Activated CD4-positive, CD25-positive, alpha-beta regulatory T cell treated with anti-CD3 and anti-CD28 coated beads, Interleukin-2, amount 50 U/mL, for 24 hours (primary cell): Measurements from ENCODE around the gene TRNAU1AP.
"Not testable (repeated sequence)": the region's sequence is repeated elsewhere in the genome, so short reads cannot be mapped to it uniquely, and the experiment has no call there.

Experiments
- ATAC-seq, 2 donors: fragments of 150-1000 bp; cut with Tn5 transposase; one replicate each; pipeline ENCODE4 v1.10.0; 2021; ENCODE audit warnings: mild to moderate bottlenecking in 1 of 2, moderate library complexity in 1 of 2

TRNAU1AP gene

GRCh38 chr1:28552758-28553663 lies at the start of gene TRNAU1AP:
Gene TRNAU1AP (plus strand): TSS chr1:28553085. CDS start chr1:28553111, 26 bp downstream.
- peak; percentile 88 to 91 for ATAC-seq

- ATAC-seq: no peak
These were observed 49.8 kb upstream of the TRNAU1AP start for GRCh38 chr1:28503117-28503516.

GRCh38 chr1:28505406-28506187 lies 47.3 kb upstream of the TRNAU1AP start, which contains the start of gene RCC1:
Gene RCC1 (plus strand): TSS chr1:28506043. CDS start chr1:28529867, 23,824 bp downstream.
- ATAC-seq: peak; percentile 78 to 80

- no peak for ATAC-seq
These were observed 46.0 kb upstream of the TRNAU1AP start for GRCh38 chr1:28506907-28507246.

GRCh38 chr1:28507247-28507645 lies 45.6 kb upstream of the TRNAU1AP start:
- ATAC-seq: no peak

- ATAC-seq: no peak
These were observed 45.0 kb upstream of the TRNAU1AP start for GRCh38 chr1:28507646-28508434.

- ATAC-seq: no peak
These were observed 44.5 kb upstream of the TRNAU1AP start for GRCh38 chr1:28508435-28508754.

- peak in 1 of 2 donors; percentile 7 for ATAC-seq
These were observed 43.1 kb upstream of the TRNAU1AP start for GRCh38 chr1:28509705-28510272.

- peak; percentile 6 to 9 for ATAC-seq
These were observed 42.5 kb upstream of the TRNAU1AP start for GRCh38 chr1:28510273-28510969.

GRCh38 chr1:28510970-28511440 lies 41.9 kb upstream of the TRNAU1AP start:
- peak in 1 of 2 donors; percentile 1 for ATAC-seq

- ATAC-seq: no peak
These were observed 40.8 kb upstream of the TRNAU1AP start for GRCh38 chr1:28512058-28512611.

GRCh38 chr1:28514445-28514933 lies 38.4 kb upstream of the TRNAU1AP start:
- ATAC-seq: not testable (repeated sequence)

GRCh38 chr1:28516518-28516956 lies 36.3 kb upstream of the TRNAU1AP start:
- ATAC-seq: no peak

GRCh38 chr1:28517649-28517999 lies 35.3 kb upstream of the TRNAU1AP start:
- ATAC-seq: peak; percentile 0

- peak; percentile 58 to 62 for ATAC-seq
These were observed 34.7 kb upstream of the TRNAU1AP start for GRCh38 chr1:28518000-28518744.

- ATAC-seq: peak; percentile 56 to 62
These were observed 34.0 kb upstream of the TRNAU1AP start for GRCh38 chr1:28518745-28519341.

GRCh38 chr1:28519946-28520725 lies 32.7 kb upstream of the TRNAU1AP start:
- ATAC-seq: no peak

GRCh38 chr1:28520796-28521195 lies 32.1 kb upstream of the TRNAU1AP start:
- ATAC-seq: not testable (repeated sequence)

GRCh38 chr1:28521502-28522164 lies 31.3 kb upstream of the TRNAU1AP start:
- ATAC-seq: no peak
